ENCODE data around the gene ZFHX2. TPM values are rescaled to one million over a fixed set of nuclear protein-coding genes. Genes with fewer than 3 reads are reported as not detected.

The ZFHX2 gene
- polyA plus RNA-seq, 1 donor from 2014 or later = 0.72 TPM

DNA sequence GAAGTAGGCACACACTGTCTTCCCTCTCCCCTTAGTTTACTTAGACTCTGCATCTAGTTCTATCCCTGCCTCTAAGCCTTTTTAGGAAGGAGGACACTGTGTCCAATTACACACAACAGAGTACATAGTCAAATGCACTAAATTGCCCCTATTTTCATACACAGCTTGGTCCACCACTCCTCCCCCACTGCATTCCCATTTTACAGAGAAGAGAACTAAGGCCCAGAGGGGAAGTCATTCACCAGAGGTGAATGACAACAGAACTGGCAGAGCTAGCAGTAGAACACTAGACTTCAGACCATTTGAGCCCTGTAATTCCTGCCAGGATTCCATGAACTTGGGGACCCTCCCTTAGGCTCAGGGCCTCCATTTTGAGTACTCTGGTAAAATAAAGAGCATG is 28.2 kb upstream of the ZFHX2 start:
- H3K4me3 ChIP-seq (ENCODE audit: low read length) = peak overlapping the region; percentile 96
- TF ChIP-seq EP300 (conservative IDR thresholded peaks at IDR 0.05; ENCODE audit: poor library complexity, severe bottlenecking) = no peak
- TF ChIP-seq TAF1 (IDR thresholded peaks at IDR 0.05; ENCODE audit: low read depth) = no peak
- H4K20me1 ChIP-seq (ENCODE audit: insufficient read depth) = peaks cover 6% of the 10 kb centered on the region
- no peaks in the 10 kb centered on the region for H3K36me3 ChIP-seq (ENCODE audit: insufficient read depth, low read length)
- peaks cover 32% of the 10 kb centered on the region for H3K79me2 ChIP-seq (replicated peaks; ENCODE audit: insufficient read depth, low read length)
- peak overlapping the region; percentile 95 for H3K9ac ChIP-seq (ENCODE audit: low read length)
- no peaks in the 10 kb centered on the region for H3F3A ChIP-seq (ENCODE audit: insufficient read depth, low read length, poor library complexity, severe bottlenecking)
- H3K9me2 ChIP-seq (ENCODE audit: insufficient read depth, low read length) = no peaks in the 10 kb centered on the region
- H2AFZ ChIP-seq (ENCODE audit: low read depth, low read length) = no peak overlapping the region
- H3K27me3 ChIP-seq (ENCODE audit: insufficient read depth, low read depth, low read length) = no peaks in the 10 kb centered on the region
- peak overlapping the region; percentile 65 for H3K4me2 ChIP-seq (ENCODE audit: low read length)
- H3K27ac ChIP-seq (ENCODE audit: low read length) = peak overlapping the region; percentile 97
- no peaks in the 10 kb centered on the region for H3K9me3 ChIP-seq (ENCODE audit: low read length)

DNA sequence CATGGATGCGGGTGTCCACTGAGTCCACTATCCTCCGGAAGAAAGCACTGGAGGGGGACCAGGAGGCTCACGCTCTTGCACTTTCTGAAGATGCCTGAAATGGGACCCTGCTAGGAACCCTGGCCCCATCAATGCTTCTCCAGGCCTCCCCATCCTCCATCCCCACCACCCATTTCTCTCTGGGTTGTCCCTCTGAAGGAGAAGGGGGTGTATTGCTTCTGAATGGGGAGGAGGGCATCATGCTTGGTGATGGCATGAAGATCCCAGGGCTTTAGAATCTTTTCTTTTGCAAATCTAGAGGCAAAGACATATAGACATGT is 27.7 kb upstream of the ZFHX2 start:
- Histone ChIP-seq H3K4me2 (ENCODE audit: low read length) (peak overlapping the region; percentile 65), H4K20me1 (ENCODE audit: insufficient read depth) (peaks cover 7% of the 10 kb centered on the region), H3K9me2 (ENCODE audit: insufficient read depth, low read length) (no peaks in the 10 kb centered on the region), H2AFZ (ENCODE audit: low read depth, low read length) (peak overlapping the region; percentile 92), H3K9ac (ENCODE audit: low read length) (peak overlapping the region; percentile 95), H3K36me3 (ENCODE audit: insufficient read depth, low read length) (no peaks in the 10 kb centered on the region), H3F3A (ENCODE audit: insufficient read depth, low read length, poor library complexity, severe bottlenecking) (no peaks in the 10 kb centered on the region), H3K27me3 (ENCODE audit: insufficient read depth, low read depth, low read length) (no peaks in the 10 kb centered on the region), H3K79me2 (replicated peaks; ENCODE audit: insufficient read depth, low read length) (peaks cover 33% of the 10 kb centered on the region), H3K4me3 (ENCODE audit: low read length) (peak overlapping the region; percentile 96), H3K27ac (ENCODE audit: low read length) (peak overlapping the region; percentile 97), H3K9me3 (ENCODE audit: low read length) (no peaks in the 10 kb centered on the region)
- TF ChIP-seq MXI1 (conservative IDR thresholded peaks at IDR 0.05; ENCODE audit: poor library complexity, severe bottlenecking) (no peak), TAF1 (IDR thresholded peaks at IDR 0.05; ENCODE audit: low read depth) (no peak), EP300 (conservative IDR thresholded peaks at IDR 0.05; ENCODE audit: poor library complexity, severe bottlenecking) (no peak), POLR2AphosphoS5 (IDR thresholded peaks at IDR 0.05) (no peak), SMC3 (conservative IDR thresholded peaks at IDR 0.05; ENCODE audit: poor library complexity) (no peak), RAD21 (conservative IDR thresholded peaks at IDR 0.05) (no peak), EZH2 (IDR thresholded peaks at IDR 0.05; ENCODE audit: borderline replicate concordance, insufficient read depth, low read length, poor library complexity, severe bottlenecking) (no peak)
- TF ChIP-seq, protein P1, sequence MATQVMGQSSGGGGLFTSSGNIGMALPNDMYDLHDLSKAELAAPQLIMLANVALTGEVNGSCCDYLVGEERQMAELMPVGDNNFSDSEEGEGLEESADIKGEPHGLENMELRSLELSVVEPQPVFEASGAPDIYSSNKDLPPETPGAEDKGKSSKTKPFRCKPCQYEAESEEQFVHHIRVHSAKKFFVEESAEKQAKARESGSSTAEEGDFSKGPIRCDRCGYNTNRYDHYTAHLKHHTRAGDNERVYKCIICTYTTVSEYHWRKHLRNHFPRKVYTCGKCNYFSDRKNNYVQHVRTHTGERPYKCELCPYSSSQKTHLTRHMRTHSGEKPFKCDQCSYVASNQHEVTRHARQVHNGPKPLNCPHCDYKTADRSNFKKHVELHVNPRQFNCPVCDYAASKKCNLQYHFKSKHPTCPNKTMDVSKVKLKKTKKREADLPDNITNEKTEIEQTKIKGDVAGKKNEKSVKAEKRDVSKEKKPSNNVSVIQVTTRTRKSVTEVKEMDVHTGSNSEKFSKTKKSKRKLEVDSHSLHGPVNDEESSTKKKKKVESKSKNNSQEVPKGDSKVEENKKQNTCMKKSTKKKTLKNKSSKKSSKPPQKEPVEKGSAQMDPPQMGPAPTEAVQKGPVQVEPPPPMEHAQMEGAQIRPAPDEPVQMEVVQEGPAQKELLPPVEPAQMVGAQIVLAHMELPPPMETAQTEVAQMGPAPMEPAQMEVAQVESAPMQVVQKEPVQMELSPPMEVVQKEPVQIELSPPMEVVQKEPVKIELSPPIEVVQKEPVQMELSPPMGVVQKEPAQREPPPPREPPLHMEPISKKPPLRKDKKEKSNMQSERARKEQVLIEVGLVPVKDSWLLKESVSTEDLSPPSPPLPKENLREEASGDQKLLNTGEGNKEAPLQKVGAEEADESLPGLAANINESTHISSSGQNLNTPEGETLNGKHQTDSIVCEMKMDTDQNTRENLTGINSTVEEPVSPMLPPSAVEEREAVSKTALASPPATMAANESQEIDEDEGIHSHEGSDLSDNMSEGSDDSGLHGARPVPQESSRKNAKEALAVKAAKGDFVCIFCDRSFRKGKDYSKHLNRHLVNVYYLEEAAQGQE (IDR thresholded peaks at IDR 0.05; ENCODE audit: borderline replicate concordance) = no peak
- TF ChIP-seq, protein P2, sequence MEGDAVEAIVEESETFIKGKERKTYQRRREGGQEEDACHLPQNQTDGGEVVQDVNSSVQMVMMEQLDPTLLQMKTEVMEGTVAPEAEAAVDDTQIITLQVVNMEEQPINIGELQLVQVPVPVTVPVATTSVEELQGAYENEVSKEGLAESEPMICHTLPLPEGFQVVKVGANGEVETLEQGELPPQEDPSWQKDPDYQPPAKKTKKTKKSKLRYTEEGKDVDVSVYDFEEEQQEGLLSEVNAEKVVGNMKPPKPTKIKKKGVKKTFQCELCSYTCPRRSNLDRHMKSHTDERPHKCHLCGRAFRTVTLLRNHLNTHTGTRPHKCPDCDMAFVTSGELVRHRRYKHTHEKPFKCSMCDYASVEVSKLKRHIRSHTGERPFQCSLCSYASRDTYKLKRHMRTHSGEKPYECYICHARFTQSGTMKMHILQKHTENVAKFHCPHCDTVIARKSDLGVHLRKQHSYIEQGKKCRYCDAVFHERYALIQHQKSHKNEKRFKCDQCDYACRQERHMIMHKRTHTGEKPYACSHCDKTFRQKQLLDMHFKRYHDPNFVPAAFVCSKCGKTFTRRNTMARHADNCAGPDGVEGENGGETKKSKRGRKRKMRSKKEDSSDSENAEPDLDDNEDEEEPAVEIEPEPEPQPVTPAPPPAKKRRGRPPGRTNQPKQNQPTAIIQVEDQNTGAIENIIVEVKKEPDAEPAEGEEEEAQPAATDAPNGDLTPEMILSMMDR (IDR thresholded peaks at IDR 0.05; ENCODE audit: poor library complexity, severe bottlenecking) = no peak
